ENCODE data around the gene COMMD4. TPM values are rescaled to one million over a fixed set of nuclear protein-coding genes. Genes with fewer than 3 reads are reported as not detected.
"Not testable (repeated sequence)": the region's sequence is repeated elsewhere in the genome, so short reads cannot be mapped to it uniquely, and the experiment has no call there.

The COMMD4 gene
- total and polyA plus RNA-seq, 10 of the 15 experiments (the other 5 are each of a cell fraction or from before 2014, with no cell fraction given): 14.5 to 118 (median 75.3) TPM

DNA sequence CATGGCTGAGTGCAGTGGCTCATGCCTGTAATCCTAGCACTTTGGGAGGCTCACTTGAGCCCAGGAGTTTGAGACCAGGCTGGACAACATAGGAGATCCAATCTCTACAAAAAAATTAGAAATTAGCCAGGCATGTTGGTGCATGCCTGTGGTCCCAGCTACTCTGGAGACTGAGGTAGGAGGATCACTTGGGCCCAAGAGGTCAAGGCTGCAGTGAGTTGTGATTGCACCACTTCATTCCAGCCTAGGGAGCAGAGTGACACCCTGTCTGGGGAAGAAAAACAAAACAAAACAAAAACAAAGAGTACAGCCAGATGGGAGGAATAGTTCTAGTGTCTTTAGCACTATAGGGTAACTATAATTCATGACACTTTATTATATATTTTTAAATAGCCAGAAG lies 26.2 kb upstream of the COMMD4 start:
- intact Hi-C loops (cut with micrococcal nuclease; ENCODE audit: unreplicated experiment): no loop called here
- TF ChIP-seq, protein P1, sequence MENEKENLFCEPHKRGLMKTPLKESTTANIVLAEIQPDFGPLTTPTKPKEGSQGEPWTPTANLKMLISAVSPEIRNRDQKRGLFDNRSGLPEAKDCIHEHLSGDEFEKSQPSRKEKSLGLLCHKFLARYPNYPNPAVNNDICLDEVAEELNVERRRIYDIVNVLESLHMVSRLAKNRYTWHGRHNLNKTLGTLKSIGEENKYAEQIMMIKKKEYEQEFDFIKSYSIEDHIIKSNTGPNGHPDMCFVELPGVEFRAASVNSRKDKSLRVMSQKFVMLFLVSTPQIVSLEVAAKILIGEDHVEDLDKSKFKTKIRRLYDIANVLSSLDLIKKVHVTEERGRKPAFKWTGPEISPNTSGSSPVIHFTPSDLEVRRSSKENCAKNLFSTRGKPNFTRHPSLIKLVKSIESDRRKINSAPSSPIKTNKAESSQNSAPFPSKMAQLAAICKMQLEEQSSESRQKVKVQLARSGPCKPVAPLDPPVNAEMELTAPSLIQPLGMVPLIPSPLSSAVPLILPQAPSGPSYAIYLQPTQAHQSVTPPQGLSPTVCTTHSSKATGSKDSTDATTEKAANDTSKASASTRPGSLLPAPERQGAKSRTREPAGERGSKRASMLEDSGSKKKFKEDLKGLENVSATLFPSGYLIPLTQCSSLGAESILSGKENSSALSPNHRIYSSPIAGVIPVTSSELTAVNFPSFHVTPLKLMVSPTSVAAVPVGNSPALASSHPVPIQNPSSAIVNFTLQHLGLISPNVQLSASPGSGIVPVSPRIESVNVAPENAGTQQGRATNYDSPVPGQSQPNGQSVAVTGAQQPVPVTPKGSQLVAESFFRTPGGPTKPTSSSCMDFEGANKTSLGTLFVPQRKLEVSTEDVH (IDR thresholded peaks at IDR 0.05; ENCODE audit: low read depth, partially characterized antibody): no peak
- TF ChIP-seq BHLHE40 (IDR thresholded peaks at IDR 0.05; ENCODE audit: borderline replicate concordance in 1 of 2, low read depth in 2 of 2, low read length in 1 of 2) (no peak), SREBF2 (IDR thresholded peaks at IDR 0.05; ENCODE audit: low read length) (no peak), TCF12 (IDR thresholded peaks at IDR 0.05; ENCODE audit: low read depth, low read length) (no peak), STAT3 (IDR thresholded peaks at IDR 0.05; ENCODE audit: low read depth, low read length) (no peak), SRF (IDR thresholded peaks at IDR 0.05; ENCODE audit: low read depth in 2 of 2, low read length in 2 of 2) (no peak), ZSCAN29 (IDR thresholded peaks at IDR 0.05) (no peak), YBX1 (IDR thresholded peaks at IDR 0.05) (no peak), SP1 (IDR thresholded peaks at IDR 0.05; ENCODE audit: low read depth, low read length) (no peak), MYB (IDR thresholded peaks at IDR 0.05; ENCODE audit: borderline replicate concordance, low read depth, low read length) (no peak), POU2F2 (IDR thresholded peaks at IDR 0.05; ENCODE audit: borderline replicate concordance, low read depth, low read length) (no peak)
- TF ChIP-seq, protein P2, sequence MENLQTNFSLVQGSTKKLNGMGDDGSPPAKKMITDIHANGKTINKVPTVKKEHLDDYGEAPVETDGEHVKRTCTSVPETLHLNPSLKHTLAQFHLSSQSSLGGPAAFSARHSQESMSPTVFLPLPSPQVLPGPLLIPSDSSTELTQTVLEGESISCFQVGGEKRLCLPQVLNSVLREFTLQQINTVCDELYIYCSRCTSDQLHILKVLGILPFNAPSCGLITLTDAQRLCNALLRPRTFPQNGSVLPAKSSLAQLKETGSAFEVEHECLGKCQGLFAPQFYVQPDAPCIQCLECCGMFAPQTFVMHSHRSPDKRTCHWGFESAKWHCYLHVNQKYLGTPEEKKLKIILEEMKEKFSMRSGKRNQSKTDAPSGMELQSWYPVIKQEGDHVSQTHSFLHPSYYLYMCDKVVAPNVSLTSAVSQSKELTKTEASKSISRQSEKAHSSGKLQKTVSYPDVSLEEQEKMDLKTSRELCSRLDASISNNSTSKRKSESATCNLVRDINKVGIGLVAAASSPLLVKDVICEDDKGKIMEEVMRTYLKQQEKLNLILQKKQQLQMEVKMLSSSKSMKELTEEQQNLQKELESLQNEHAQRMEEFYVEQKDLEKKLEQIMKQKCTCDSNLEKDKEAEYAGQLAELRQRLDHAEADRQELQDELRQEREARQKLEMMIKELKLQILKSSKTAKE (IDR thresholded peaks at IDR 0.05; ENCODE audit: low read depth, poor library complexity, severe bottlenecking): no peak
- TF ChIP-seq, protein P3, sequence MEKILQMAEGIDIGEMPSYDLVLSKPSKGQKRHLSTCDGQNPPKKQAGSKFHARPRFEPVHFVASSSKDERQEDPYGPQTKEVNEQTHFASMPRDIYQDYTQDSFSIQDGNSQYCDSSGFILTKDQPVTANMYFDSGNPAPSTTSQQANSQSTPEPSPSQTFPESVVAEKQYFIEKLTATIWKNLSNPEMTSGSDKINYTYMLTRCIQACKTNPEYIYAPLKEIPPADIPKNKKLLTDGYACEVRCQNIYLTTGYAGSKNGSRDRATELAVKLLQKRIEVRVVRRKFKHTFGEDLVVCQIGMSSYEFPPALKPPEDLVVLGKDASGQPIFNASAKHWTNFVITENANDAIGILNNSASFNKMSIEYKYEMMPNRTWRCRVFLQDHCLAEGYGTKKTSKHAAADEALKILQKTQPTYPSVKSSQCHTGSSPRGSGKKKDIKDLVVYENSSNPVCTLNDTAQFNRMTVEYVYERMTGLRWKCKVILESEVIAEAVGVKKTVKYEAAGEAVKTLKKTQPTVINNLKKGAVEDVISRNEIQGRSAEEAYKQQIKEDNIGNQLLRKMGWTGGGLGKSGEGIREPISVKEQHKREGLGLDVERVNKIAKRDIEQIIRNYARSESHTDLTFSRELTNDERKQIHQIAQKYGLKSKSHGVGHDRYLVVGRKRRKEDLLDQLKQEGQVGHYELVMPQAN (conservative IDR thresholded peaks at IDR 0.05): no peak
- in situ Hi-C loops (cut with MboI): loop anchor here (10.0 kb wide), 2 partner anchors 285 to 1245 kb away; partner anchors contain the start of gene PPCDC
- no peak overlapping the region for H2AFZ ChIP-seq (ENCODE audit: control insufficient read depth, low read depth, low read length)
- POLR2A ChIA-PET: no interaction called here
- no peak for FAIRE-seq
- RAD21 ChIA-PET (ENCODE audit: unreplicated experiment): no interaction called here
- no peaks in the 10 kb centered on the region for H3K4me1 ChIP-seq (ENCODE audit: control insufficient read depth, insufficient read depth, low read length)
- BruUV-seq (replicated peaks): no TSS peak
- H3K4me3 ChIP-seq: no peak overlapping the region
- SMC1A ChIA-PET (ENCODE audit: uncharacterized antibody, unreplicated experiment): interaction anchor here (1.4 kb wide), 1 partner anchor 18 kb away, joined by 3 read pairs; no protein-coding TSS in a partner anchor
- H3K27me3 ChIP-seq (replicated peaks in 1 of 2; ENCODE audit: control insufficient read depth in 2 of 2, insufficient read depth in 2 of 2, low read length in 1 of 2): no peaks in the 10 kb centered on the region
- no peaks in the 10 kb centered on the region for H3K79me2 ChIP-seq (ENCODE audit: control insufficient read depth, insufficient read depth, low read length)
- H3K36me3 ChIP-seq (ENCODE audit: control insufficient read depth in 2 of 2, insufficient read depth in 2 of 2, low read length in 1 of 2): no peaks in the 10 kb centered on the region
- H4K20me1 ChIP-seq (ENCODE audit: control insufficient read depth, insufficient read depth): no peaks in the 10 kb centered on the region
- CTCF ChIA-PET: no interaction called here
- no peak overlapping the region for H3K27ac ChIP-seq (ENCODE audit: control insufficient read depth, insufficient read depth)
- no peak overlapping the region for H3K9ac ChIP-seq (ENCODE audit: control insufficient read depth, insufficient read depth, low read length)
- H3K9me3 ChIP-seq (replicated peaks; ENCODE audit: control insufficient read depth, insufficient read depth, low read length): no peaks in the 10 kb centered on the region
- no peak overlapping the region for H3K4me2 ChIP-seq (ENCODE audit: control insufficient read depth, insufficient read depth)
- DNase-seq (ENCODE audit: low read depth, low spot score): no peak
- ATAC-seq: no peak

DNA sequence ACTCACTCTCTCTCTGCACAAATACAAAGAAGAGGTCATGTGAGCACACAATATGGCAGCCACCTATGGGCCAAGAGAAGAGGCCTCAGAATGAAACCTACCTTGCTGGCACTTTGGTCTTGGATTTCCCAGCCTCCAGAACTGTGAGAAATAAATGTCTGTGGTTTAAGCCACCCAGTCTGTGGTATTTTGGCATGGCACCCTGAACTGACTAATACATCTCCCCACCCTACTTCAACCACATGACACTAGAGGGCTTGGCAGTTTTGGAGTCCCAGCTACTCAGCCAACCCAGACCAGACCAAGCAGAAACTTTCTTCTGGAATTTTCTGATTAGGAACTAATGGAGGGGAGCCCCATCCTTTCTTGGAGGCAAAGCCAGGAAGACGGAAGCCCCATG lies 23.3 kb upstream of the COMMD4 start:
- in situ Hi-C loops (cut with MboI): not testable (repeated sequence)

More for the DNA sequence above, 23.3 kb upstream of the COMMD4 start:
- H3K27ac ChIP-seq (ENCODE audit: control insufficient read depth, insufficient read depth); SMC1A ChIA-PET (ENCODE audit: uncharacterized antibody, unreplicated experiment); ATAC-seq; H3K9ac ChIP-seq (ENCODE audit: control insufficient read depth, insufficient read depth, low read length); H4K20me1 ChIP-seq (ENCODE audit: control insufficient read depth, insufficient read depth); H2AFZ ChIP-seq (ENCODE audit: control insufficient read depth, low read depth, low read length); FAIRE-seq; H3K4me1 ChIP-seq (ENCODE audit: control insufficient read depth, insufficient read depth, low read length); H3K27me3 ChIP-seq (replicated peaks in 1 of 2; ENCODE audit: control insufficient read depth in 2 of 2, insufficient read depth in 2 of 2, low read length in 1 of 2); RAD21 ChIA-PET (ENCODE audit: unreplicated experiment); CTCF ChIA-PET; BruUV-seq (replicated peaks); POLR2A ChIA-PET; DNase-seq (ENCODE audit: low read depth, low spot score); intact Hi-C loops (cut with micrococcal nuclease; ENCODE audit: unreplicated experiment); H3K9me3 ChIP-seq (replicated peaks; ENCODE audit: control insufficient read depth, insufficient read depth, low read length); H3K36me3 ChIP-seq (ENCODE audit: control insufficient read depth in 2 of 2, insufficient read depth in 2 of 2, low read length in 1 of 2); H3K4me2 ChIP-seq (ENCODE audit: control insufficient read depth, insufficient read depth); H3K4me3 ChIP-seq; H3K79me2 ChIP-seq (ENCODE audit: control insufficient read depth, insufficient read depth, low read length): not testable (repeated sequence)
- 30% methylated on average over 1 of the region's 1 CpG for WGBS (ENCODE audit: insufficient coverage, insufficient replicate concordance, low lambda C conversion rate, missing lambda C conversion rate)

Data from GM12878 (cell line).